HEK293 (cell line): ENCODE measurements around the gene YBX3.

Experiments used
- EGR2 ChIP-seq: fragments of 450-650 bp; formaldehyde crosslinking; IDR thresholded peaks from 2 replicates; pipeline ENCODE4 v1.5.1; 2016; ENCODE audit warnings: low read depth, missing biosample characterization, missing genetic modification characterization
- GLIS2 ChIP-seq: fragments of 450-650 bp; formaldehyde crosslinking; IDR thresholded peaks from 2 replicates; pipeline ENCODE4 v1.5.1; 2016; ENCODE audit warnings: missing biosample characterization, missing genetic modification characterization
- HOXD13 ChIP-seq: sonication (generic); formaldehyde crosslinking; IDR thresholded peaks from 2 replicates; pipeline ENCODE4 v1.8.0; 2022; ENCODE audit warnings: missing genetic modification reagents, borderline replicate concordance
- KLF8 ChIP-seq: fragments of 450-650 bp; formaldehyde crosslinking; IDR thresholded peaks from 2 replicates; pipeline ENCODE4 v1.5.1; 2016; ENCODE audit warnings: missing biosample characterization, missing genetic modification characterization
- OVOL3 ChIP-seq: fragments of 450-650 bp; formaldehyde crosslinking; IDR thresholded peaks from 2 replicates; pipeline ENCODE4 v1.5.1; 2016; ENCODE audit warnings: missing biosample characterization, missing genetic modification characterization
- REPIN1 ChIP-seq: fragments of 450-650 bp; formaldehyde crosslinking; IDR thresholded peaks from 2 replicates; pipeline ENCODE4 v1.5.1; 2017; ENCODE audit warnings: missing biosample characterization, missing genetic modification characterization, low read depth
- SCRT1 ChIP-seq: fragments of 450-650 bp; formaldehyde crosslinking; IDR thresholded peaks from 2 replicates; pipeline ENCODE4 v1.5.1; 2016; ENCODE audit warnings: missing biosample characterization, missing genetic modification characterization, borderline replicate concordance
- TRIM28 ChIP-seq: IDR thresholded peaks from 2 replicates; pipeline ENCODE4 v1.6.1; 2011; ENCODE audit warnings: low read length, control low read depth, borderline replicate concordance
- YY1 ChIP-seq: fragments of 450-650 bp; formaldehyde crosslinking; IDR thresholded peaks from 2 replicates; pipeline ENCODE4 v1.5.1; 2018; ENCODE audit warnings: missing biosample characterization, missing genetic modification characterization
- ZBTB17 ChIP-seq: fragments of 450-650 bp; formaldehyde crosslinking; IDR thresholded peaks from 2 replicates; pipeline ENCODE4 v1.5.1; 2016; ENCODE audit warnings: missing biosample characterization, missing genetic modification characterization
- ZBTB8A ChIP-seq: fragments of 450-650 bp; formaldehyde crosslinking; IDR thresholded peaks from 2 replicates; pipeline ENCODE4 v1.5.1; 2016; ENCODE audit warnings: missing biosample characterization, missing genetic modification characterization
- ZFP41 ChIP-seq: fragments of 450-650 bp; formaldehyde crosslinking; IDR thresholded peaks from 2 replicates; pipeline ENCODE4 v1.5.1; 2016; ENCODE audit warnings: missing biosample characterization, missing genetic modification characterization, borderline replicate concordance
- ZIC2 ChIP-seq: fragments of 450-650 bp; formaldehyde crosslinking; IDR thresholded peaks from 2 replicates; pipeline ENCODE4 v1.5.1; 2016; ENCODE audit warnings: missing biosample characterization, missing genetic modification characterization
- ZNF391 ChIP-seq: fragments of 450-650 bp; formaldehyde crosslinking; IDR thresholded peaks from 2 replicates; pipeline ENCODE4 v1.5.1; 2016; ENCODE audit warnings: low read depth, missing biosample characterization, missing genetic modification characterization, borderline replicate concordance
- ZNF394 ChIP-seq: fragments of 450-650 bp; formaldehyde crosslinking; IDR thresholded peaks from 2 replicates; pipeline ENCODE4 v1.5.1; 2016; ENCODE audit warnings: missing biosample characterization, missing genetic modification characterization, mild to moderate bottlenecking, moderate library complexity, borderline replicate concordance
- ZNF600 ChIP-seq: fragments of 450-650 bp; formaldehyde crosslinking; IDR thresholded peaks from 2 replicates; pipeline ENCODE4 v1.5.1; 2016; ENCODE audit warnings: missing biosample characterization, missing genetic modification characterization
- ZNF660 ChIP-seq: fragments of 450-650 bp; IDR thresholded peaks from 2 replicates; pipeline ENCODE4 v1.5.1; 2018; ENCODE audit warnings: missing biosample characterization, mild to moderate bottlenecking, missing genetic modification characterization
- ZNF792 ChIP-seq: fragments of 450-650 bp; formaldehyde crosslinking; IDR thresholded peaks from 2 replicates; pipeline ENCODE4 v1.5.1; 2016; ENCODE audit warnings: missing biosample characterization, missing genetic modification characterization
- ZNF830 ChIP-seq: fragments of 450-650 bp; IDR thresholded peaks from 2 replicates; pipeline ENCODE4 v1.5.0; 2018; ENCODE audit warnings: missing biosample characterization, missing genetic modification characterization, low read depth, mild to moderate bottlenecking, moderate library complexity
- ZXDB ChIP-seq: fragments of 450-650 bp; formaldehyde crosslinking; IDR thresholded peaks from 2 replicates; pipeline ENCODE4 v1.5.1; 2016; ENCODE audit warnings: missing biosample characterization, missing genetic modification characterization
- TF ChIP-seq, protein P1 (sequence below): fragments of 450-650 bp; formaldehyde crosslinking; conservative IDR thresholded peaks from 2 replicates; pipeline ENCODE4 v1.5.1; 2016; ENCODE audit warnings: low read depth, missing biosample characterization, missing genetic modification characterization
- TF ChIP-seq, protein P2 (sequence below): fragments of 450-650 bp; formaldehyde crosslinking; IDR thresholded peaks from 2 replicates; pipeline ENCODE4 v1.5.1; 2016; ENCODE audit warnings: missing biosample characterization, missing genetic modification characterization
- TF ChIP-seq, protein P3 (sequence below): fragments of 450-650 bp; formaldehyde crosslinking; IDR thresholded peaks from 2 replicates; pipeline ENCODE4 v1.5.1; 2016; ENCODE audit warnings: missing biosample characterization, missing genetic modification characterization
- TF ChIP-seq, protein P4 (sequence below): fragments of 450-650 bp; formaldehyde crosslinking; IDR thresholded peaks from 2 replicates; pipeline ENCODE4 v1.5.1; 2016; ENCODE audit warnings: missing biosample characterization, missing genetic modification characterization
- TF ChIP-seq, protein P5 (sequence below): fragments of 450-650 bp; formaldehyde crosslinking; IDR thresholded peaks from 2 replicates; pipeline ENCODE4 v1.5.1; 2017; ENCODE audit warnings: missing biosample characterization, missing genetic modification characterization

YBX3 gene

DNA sequence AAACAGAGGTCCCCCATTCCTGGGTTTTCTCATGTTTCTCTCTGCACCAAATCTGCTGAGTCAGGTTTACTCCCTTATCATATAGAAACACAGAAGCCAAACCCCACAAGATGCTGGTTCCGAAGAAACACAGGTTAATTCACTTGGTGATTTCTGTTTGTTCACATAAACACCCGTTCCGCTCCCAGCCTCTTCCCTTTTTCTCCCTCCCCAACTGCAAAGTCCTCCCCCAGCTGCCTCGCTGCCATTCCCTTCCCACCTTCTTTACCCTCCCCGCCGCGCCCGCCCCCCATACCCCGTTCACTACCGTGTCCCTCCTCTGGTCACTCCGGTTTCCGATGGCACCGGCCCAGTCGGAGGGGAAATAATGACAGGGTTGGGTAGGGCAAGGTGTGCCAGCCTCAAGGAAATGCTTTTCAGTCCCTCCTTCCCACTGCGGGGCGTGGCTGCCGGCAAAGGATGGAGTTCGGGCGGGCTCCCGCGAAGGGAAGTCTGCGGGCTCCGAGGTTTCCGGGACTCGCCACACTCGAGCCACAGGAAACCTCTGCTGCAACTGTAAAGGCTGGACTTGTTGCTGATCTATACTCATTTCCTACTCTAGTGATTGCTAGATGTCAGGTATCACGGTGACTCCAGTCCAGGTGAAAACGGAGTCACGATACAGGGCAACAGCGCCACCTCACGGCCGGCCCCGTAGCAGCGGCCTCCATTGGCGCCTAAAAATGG is 49.3 kb downstream of the YBX3 start, which contains the start of gene STYK1 (continued):
- TF ChIP-seq REPIN1 (tag by site-specific recombination) (no peak), TRIM28 (0 out of 2 replicates have a peak, but pooled peaks have one; percentile 20), ZFP41 (tag by site-specific recombination) (no peak), ZNF792 (tag by site-specific recombination) (no peak), EGR2 (tag by site-specific recombination) (peak; percentile 49; the same call in 1 of the 2 replicates), OVOL3 (tag by site-specific recombination) (no peak), ZXDB (tag by site-specific recombination) (0 out of 2 replicates have a peak, but pooled peaks have one; percentile 19), ZNF391 (no peak), ZBTB8A (tag by site-specific recombination) (no peak; the same call in 1 of the 2 replicates), KLF8 (tag by site-specific recombination) (peak; percentile 59), GLIS2 (peak; percentile 31; the same call in 1 of the 2 replicates), ZIC2 (no peak), ZNF660 (tag by site-specific recombination) (peak; percentile 53; the same call in 1 of the 2 replicates), HOXD13 (CRISPR knock-in tag) (no peak), YY1 (tag by site-specific recombination) (peak; percentile 73; the same call in 1 of the 2 replicates), SCRT1 (tag by site-specific recombination) (peak; percentile 31; the same call in 1 of the 2 replicates), ZNF830 (tag by site-specific recombination) (no peak), ZNF394 (tag by site-specific recombination) (no peak; the same call in 1 of the 2 replicates), ZBTB17 (tag by site-specific recombination) (peak; percentile 90), ZNF600 (tag by site-specific recombination) (peak; percentile 40; the same call in 1 of the 2 replicates)
- TF ChIP-seq, protein P1, sequence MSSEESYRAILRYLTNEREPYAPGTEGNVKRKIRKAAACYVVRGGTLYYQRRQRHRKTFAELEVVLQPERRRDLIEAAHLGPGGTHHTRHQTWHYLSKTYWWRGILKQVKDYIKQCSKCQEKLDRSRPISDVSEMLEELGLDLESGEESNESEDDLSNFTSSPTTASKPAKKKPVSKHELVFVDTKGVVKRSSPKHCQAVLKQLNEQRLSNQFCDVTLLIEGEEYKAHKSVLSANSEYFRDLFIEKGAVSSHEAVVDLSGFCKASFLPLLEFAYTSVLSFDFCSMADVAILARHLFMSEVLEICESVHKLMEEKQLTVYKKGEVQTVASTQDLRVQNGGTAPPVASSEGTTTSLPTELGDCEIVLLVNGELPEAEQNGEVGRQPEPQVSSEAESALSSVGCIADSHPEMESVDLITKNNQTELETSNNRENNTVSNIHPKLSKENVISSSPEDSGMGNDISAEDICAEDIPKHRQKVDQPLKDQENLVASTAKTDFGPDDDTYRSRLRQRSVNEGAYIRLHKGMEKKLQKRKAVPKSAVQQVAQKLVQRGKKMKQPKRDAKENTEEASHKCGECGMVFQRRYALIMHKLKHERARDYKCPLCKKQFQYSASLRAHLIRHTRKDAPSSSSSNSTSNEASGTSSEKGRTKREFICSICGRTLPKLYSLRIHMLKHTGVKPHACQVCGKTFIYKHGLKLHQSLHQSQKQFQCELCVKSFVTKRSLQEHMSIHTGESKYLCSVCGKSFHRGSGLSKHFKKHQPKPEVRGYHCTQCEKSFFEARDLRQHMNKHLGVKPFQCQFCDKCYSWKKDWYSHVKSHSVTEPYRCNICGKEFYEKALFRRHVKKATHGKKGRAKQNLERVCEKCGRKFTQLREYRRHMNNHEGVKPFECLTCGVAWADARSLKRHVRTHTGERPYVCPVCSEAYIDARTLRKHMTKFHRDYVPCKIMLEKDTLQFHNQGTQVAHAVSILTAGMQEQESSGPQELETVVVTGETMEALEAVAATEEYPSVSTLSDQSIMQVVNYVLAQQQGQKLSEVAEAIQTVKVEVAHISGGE (tag by site-specific recombination), result peak; percentile 36
- TF ChIP-seq, protein P2, sequence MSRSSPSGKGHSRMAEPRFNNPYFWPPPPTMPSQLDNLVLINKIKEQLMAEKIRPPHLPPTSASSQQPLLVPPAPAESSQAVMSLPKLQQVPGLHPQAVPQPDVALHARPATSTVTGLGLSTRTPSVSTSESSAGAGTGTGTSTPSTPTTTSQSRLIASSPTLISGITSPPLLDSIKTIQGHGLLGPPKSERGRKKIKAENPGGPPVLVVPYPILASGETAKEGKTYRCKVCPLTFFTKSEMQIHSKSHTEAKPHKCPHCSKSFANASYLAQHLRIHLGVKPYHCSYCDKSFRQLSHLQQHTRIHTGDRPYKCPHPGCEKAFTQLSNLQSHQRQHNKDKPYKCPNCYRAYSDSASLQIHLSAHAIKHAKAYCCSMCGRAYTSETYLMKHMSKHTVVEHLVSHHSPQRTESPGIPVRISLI (tag by site-specific recombination), result no peak
- TF ChIP-seq, protein P3, sequence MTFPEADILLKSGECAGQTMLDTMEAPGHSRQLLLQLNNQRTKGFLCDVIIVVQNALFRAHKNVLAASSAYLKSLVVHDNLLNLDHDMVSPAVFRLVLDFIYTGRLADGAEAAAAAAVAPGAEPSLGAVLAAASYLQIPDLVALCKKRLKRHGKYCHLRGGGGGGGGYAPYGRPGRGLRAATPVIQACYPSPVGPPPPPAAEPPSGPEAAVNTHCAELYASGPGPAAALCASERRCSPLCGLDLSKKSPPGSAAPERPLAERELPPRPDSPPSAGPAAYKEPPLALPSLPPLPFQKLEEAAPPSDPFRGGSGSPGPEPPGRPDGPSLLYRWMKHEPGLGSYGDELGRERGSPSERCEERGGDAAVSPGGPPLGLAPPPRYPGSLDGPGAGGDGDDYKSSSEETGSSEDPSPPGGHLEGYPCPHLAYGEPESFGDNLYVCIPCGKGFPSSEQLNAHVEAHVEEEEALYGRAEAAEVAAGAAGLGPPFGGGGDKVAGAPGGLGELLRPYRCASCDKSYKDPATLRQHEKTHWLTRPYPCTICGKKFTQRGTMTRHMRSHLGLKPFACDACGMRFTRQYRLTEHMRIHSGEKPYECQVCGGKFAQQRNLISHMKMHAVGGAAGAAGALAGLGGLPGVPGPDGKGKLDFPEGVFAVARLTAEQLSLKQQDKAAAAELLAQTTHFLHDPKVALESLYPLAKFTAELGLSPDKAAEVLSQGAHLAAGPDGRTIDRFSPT (tag by site-specific recombination), result peak; percentile 76; the same call in 1 of the 2 replicates
- TF ChIP-seq, protein P4, sequence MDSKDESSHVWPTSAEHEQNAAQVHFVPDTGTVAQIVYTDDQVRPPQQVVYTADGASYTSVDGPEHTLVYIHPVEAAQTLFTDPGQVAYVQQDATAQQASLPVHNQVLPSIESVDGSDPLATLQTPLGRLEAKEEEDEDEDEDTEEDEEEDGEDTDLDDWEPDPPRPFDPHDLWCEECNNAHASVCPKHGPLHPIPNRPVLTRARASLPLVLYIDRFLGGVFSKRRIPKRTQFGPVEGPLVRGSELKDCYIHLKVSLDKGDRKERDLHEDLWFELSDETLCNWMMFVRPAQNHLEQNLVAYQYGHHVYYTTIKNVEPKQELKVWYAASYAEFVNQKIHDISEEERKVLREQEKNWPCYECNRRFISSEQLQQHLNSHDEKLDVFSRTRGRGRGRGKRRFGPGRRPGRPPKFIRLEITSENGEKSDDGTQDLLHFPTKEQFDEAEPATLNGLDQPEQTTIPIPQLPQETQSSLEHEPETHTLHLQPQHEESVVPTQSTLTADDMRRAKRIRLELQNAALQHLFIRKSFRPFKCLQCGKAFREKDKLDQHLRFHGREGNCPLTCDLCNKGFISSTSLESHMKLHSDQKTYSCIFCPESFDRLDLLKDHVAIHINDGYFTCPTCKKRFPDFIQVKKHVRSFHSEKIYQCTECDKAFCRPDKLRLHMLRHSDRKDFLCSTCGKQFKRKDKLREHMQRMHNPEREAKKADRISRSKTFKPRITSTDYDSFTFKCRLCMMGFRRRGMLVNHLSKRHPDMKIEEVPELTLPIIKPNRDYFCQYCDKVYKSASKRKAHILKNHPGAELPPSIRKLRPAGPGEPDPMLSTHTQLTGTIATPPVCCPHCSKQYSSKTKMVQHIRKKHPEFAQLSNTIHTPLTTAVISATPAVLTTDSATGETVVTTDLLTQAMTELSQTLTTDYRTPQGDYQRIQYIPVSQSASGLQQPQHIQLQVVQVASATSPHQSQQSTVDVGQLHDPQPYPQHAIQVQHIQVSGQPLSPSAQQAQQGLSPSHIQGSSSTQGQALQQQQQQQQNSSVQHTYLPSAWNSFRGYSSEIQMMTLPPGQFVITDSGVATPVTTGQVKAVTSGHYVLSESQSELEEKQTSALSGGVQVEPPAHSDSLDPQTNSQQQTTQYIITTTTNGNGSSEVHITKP (tag by site-specific recombination), result peak; percentile 70
- TF ChIP-seq, protein P5, sequence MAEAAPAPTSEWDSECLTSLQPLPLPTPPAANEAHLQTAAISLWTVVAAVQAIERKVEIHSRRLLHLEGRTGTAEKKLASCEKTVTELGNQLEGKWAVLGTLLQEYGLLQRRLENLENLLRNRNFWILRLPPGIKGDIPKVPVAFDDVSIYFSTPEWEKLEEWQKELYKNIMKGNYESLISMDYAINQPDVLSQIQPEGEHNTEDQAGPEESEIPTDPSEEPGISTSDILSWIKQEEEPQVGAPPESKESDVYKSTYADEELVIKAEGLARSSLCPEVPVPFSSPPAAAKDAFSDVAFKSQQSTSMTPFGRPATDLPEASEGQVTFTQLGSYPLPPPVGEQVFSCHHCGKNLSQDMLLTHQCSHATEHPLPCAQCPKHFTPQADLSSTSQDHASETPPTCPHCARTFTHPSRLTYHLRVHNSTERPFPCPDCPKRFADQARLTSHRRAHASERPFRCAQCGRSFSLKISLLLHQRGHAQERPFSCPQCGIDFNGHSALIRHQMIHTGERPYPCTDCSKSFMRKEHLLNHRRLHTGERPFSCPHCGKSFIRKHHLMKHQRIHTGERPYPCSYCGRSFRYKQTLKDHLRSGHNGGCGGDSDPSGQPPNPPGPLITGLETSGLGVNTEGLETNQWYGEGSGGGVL (tag by site-specific recombination), result peak; percentile 96
